Hematopoietic multipotent progenitor cell treated with erythropoietin and hydrocortisone succinate and interleukin-3 and kit ligand, for 6 days (in vitro differentiated cells): ENCODE results near the gene IL26.
"Not testable (repeated sequence)": the region's sequence is repeated elsewhere in the genome, so short reads cannot be mapped to it uniquely, and the experiment has no call there.

ENCODE experiments used
- DNase-seq: peaks from one replicate; pipeline ENCODE4 v3.0.0-alpha.2; 2015

IL26 gene

DNA sequence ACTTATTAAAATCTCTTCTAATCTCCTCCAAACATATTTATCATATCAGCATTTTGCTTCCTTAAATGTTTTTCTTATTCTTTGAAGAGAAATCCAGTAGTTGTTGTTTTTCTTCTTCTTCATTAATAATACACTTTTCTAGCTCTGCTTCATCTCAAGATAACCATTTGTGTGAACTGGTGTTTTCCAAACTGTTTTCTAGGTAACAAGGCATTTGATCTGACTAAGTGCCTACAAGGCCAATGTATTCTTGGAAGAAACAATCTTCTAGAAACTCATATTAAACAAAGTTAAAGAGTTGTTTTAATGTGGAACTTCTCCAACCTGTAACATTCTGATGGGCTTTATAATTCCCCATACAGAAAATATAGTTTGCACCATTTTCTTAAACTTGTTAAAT, 35.3 kb downstream of the IL26 start:
- no peak for DNase-seq

DNA sequence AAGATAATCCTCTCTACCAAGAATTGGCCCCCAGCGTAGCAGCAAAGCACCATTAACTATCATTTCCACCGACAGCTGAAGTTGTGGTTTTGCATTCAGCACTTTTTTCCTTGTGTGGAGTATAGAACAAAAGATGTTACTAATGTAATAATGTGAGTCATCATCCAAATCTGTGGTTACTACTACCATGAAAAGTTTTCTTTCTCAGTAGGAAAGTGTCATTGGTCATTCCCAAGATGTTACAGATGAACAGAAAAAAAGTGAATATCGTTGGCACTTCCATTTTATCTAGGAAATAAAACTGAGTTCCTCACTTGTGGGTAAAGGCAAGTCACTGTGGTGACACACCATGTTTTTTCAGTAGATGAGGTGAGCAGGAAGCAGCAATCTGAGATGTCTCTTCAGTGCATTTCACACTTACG, 35.8 kb downstream of the IL26 start:
- DNase-seq, result peak; percentile 9

DNA sequence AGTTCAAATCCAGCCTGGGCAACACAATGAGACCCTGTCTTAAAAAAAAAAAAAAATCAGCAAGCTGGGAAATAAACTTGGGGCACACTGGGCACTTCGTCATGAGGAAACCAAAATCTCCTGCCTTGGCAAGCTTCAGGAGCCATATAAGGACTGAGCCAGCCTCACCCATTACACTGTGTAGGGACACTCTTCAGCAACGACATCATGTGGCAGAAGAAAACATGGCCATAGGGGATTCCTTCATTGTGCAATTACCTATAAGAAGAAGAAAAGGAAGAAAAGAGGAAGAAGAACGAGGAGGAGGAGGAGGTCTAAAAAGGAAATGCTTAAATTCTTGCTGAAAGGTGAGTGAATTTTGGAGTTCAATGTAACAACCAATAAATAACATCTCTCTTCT, 40.0 kb downstream of the IL26 start:
- no peak for DNase-seq

DNA sequence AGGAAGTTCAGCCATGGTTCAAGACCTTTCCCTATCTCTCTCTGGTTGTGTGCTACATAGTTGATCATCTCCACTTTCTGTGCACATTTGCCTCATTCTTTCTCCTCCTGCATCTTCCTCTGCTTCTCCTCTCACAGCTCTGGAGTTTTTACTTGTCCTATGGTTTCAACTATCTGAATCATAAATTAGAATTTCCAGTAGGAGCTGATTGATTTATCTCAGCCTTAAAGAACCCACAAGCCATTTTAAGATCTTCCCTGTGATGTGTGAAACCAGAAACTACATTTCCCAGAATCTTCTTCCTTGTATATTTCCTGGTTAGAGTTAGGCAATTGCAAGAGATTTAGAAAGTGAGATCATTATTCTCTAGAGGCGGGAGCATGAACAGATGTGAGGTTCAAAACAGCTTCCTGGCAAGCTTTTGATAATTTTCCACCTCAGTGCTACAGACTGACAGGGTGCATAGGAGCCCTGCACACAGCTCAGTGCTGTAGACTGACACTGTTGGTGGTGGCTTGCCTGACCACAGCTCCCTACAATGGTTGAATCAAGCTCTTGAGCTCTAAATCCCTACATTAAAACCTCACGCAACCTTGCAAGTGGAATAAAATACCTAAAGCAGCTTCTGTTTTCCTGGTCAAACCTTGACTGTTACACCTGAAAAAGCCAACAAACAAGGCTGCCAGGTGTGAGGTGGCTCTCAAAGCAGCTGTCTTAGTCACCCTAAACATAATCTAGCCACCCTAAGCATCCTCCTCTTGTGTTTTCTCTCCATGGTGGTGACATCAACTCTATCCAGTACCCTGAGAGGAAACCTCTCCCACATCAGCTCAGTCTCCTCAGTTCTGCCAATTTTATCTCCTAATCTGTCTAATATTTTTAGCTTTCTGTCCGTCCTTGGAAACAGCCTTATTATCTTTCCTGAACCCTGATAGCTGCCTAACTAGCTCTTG, 44.5 kb downstream of the IL26 start:
- DNase-seq, result no peak

DNA sequence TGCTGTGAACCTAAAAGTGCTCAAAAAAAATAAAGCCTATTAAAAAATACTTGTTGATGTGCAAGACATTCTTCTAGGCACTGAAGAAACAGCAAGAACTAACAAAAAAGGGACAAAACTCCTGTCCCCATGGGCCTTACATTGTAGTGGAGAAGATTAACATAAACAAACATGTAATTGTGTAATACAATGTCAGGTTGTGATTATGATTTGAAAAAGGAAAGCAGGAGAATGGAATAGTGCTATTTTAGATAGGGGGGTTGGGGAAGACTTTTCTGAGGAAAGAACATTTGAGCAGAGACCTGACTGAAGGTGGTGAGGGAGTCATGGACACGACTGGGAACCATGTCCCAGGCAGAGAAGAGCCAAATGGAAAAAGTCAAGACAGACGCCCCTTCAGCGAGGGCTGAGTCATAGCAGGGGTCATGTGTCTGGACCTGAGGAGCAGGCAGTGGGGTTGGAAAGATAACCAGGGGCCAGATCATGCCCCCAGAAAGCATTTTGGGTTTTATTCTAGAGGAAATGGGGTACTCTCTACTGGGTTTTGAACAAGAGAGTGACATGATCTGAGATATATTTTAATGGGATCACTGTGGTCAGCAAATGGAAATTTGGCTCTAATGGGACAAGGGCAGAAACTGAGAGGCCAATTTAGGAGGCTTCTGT, 46.7 kb downstream of the IL26 start:
- DNase-seq, result no peak

DNA sequence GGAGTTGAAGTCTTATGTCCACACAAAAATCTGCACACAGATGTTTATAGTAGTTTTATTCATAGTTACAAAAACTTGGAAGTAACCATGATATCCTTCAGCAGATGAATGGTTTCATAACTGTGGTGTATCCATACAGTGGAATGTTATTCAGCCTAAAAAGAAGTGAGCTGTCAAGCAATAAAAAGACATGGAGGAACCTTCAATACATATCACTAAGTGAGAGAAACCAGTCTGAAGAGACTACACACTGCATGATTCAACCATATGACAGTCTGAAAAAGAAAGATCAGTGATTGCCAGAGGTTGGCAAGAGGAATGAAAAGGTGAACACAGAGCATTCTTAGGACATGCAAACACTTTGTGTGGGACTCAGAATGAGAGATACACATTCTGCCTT, 47.4 kb downstream of the IL26 start:
- DNase-seq, result no peak

DNA sequence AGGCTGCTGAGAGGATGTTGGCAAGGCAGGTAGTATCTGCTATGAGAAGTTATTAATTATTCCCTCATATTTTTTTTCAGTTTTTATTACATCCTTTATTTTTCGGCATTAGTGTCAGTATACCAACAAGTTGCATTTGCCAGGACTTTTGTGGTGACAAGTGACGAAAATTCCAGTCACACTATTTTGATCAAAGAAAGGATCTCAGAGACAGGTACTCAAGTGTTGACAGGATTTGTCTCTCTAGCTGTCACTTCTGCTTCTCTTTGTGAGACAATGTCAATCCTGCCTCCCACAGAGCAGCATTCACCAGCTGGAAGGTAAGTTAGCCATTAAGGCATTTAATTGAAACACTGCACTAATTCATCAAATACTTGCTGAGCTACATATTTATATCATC, 48.0 kb downstream of the IL26 start:
- no peak for DNase-seq

DNA sequence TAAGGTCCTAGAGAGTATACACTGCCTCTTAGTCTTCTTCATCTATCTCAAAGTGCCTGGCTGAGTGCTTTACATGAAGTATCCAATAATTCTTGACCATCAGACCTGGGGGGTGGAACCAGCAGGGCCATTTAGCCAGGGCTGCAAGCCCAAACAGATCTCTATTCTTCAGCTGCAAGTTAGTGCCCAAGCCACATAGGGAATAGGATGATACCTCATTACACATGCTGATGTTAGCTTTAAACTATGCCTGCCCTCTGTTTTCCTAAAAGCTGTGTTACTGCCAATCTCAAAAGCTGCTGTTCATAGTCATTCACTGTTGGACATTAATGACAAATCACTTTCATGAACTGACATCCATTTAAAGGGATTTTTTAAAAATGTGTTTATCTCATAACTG, 49.4 kb downstream of the IL26 start:
- DNase-seq, result no peak

DNA sequence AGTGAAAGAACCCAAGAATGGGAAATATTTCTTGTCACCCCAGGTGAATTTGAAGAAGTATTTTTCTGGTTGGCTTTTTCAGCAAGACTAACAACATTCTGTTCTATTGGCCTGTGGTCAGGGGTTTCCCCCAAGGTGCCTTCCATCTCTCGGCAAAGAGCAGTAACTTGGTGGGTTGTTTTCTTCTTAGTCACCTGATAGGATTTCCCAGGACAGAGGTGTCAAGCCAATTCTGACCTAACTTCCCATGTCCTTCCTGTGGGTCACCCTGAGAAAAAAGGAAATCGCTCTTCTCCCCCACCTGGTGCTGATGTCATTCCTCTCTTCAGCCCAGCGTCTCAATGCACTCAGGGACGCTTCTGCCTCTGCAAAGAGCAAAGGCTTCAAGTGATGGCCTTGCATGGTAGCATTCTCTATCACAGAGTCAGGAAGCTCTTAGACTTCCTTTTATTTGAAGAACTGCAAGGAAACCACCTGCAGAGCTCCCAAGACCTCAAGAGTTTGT, 50.0 kb downstream of the IL26 start:
- DNase-seq, result no peak

DNA sequence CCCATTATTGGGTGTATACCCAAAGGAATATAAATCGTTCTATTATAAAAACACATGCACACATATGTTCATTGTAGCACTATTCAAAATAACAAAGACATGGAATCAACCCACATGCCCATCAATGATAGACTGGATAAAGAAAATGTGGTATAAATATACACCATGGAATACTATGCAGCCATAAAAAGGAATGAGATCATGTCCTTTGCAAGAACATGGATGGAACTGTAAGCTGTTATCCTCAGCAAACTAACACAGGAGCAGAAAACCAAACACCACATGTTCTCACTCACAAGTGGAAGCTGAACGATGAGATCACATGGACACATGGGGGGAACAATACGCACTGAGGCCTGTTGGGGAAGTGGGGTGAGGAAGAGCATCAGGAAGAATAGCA, 50.8 kb downstream of the IL26 start:
- DNase-seq, result not testable (repeated sequence)

DNA sequence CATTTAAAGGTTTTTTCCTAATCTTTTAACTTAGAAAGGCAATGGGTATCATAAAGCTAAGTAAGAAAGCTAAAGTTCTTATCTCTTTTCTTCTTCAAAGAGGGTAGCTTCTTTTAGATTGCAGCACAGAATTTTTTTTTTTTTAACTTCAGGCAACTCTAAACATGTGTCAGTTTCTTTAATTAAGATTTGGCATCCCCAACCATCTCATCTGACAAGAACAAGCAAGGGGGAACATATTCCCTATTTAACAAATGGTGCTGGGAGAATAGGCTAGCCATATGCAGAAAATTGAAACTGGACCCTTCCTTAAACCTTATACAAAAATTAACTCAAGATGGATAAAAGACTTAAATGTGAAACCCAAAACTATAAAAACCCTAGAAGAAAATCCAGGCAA, 51.8 kb downstream of the IL26 start:
- no peak for DNase-seq

DNA sequence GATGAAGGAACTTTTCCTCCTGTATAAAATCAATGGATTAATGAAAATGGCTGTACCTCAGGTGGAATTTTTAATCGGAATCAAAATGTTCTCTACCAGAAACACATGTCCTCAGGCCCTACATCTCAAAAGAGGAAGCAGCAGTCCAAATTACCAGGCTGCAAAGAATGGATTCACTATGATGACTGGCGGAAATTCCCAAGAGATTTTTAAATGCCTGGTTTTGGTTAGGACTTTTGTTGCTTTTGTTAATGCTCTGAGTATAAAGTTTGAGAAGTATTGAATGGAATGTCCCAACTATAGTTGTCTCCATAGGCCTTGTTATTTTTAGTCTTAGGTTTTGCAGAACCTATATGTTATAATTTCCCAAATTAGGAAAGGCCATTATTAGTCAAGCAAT, 54.9 kb downstream of the IL26 start:
- DNase-seq, result no peak

DNA sequence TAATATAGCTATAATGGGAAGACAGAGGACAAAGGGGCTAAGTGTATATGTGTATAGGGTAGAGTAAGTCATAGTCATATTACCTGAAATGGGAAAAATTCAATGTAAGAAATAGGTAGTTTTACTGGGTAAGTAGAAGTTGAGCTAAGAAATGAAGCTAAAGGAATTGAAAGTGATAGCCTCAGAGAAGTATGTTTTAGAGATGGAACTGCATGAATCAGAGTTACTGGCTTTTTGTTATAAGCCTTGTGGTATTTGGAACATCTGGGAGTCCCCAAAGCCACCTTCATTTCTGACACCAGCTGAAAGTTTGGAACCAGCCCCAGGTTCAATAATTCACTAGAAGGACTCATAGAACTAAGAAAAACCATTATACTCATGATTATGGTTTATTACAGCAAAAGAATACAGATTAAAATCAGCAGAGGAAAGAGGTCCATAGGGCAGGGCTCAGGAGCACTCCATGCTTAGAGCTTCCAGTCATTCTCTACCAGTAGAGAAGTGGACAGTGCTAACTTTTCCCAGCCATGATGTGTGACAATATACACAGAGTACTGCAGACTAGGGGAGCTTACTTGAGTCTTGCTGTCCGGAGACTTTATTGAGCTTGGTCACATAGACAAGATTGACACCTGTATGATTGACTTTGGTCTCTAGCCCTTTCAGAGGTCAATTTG, 56.3 kb downstream of the IL26 start:
- no peak for DNase-seq

DNA sequence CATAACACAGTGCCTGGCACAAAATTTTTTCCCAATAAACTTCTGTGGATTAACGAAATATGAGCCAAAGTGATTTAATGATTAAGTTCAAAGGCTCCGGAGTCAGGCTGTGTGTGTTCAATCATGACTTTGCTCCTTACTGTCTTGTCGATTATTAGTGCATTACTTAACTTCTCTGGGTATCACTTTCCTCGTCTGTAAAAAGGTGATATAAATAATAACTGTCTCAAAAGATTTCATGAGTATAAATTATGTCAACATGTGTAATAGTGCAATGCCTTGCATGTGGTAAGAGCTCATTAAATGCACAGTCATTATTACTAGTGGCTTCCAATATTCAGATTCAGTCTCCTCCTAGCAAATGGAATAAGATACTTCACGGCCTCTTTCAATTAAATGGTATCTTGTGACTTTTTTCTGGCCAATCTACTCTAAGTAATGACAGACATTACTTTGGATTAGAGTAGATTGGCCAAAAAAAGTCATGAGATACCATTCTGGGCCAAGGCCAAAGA, 59.2 kb downstream of the IL26 start:
- DNase-seq, result no peak

DNA sequence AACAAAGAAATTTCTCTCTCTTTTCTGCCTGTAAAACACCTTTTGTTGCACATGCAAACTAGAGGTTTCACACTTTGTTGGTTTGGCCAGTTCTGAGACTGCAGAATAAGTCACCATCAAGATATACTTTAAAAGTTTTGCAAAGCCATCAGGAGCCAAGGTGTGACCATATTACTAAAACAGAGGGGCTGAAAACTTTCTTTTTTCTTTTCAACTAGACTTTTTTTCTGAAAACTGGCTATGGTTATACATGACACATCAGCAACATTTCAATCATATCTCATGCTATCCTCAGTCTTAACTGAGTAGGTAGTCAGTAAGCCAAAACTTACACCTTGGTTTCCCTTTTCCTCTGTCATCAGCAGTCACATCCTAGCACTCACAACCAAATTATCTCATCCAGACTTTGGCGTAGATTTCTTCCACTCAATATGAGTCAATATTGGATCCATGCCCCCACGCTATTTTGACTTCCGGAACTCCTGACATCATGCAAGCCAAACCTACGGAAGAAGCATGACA, 62.0 kb downstream of the IL26 start:
- DNase-seq, result no peak

DNA sequence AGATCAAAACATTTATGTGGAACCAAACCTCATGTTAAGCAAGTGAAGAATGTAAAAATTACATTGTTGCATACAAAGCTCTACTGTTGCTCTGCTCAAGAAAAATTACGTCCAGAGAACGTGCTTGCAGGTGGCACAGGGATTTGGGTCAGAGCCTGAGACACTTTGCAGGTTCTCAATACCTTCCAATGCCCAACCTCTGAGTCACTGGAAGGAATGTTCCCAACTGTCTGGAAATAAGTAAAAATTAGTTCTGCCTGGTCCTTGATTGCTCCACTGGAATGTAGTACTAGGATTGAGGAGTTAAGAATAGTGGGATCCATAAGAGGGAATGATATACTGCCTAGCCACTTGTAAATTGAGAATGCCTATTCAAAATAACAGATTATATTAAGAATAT, 63.2 kb downstream of the IL26 start:
- no peak for DNase-seq

DNA sequence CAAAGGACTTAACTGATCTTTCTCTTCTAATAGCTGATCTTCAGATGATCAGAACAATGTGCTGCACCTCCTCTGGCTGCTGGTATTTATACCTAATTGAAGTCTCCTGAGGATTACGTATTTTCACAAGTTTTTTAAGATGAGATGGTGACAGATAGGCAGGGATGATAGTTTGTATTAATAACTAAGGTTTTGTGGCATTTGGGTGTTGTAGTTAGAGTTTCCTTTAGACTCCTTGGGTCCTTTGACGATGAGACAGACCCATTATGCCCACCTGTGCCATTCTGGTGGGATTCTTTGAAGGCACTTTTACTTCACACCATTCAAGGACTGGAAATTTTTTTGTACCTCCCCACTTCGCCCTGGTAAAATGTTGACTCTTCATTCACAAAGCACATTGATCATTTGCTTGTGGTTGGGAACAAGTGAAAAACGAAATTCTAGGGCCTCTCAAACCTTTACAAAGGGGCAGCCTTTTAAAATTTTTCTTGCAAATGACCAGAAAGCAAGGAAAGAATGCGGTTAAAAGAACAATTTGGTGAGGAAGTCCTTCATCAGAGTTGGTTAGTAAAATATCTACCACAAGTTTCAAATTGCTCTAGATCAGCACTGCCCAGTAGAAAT, 65.8 kb downstream of the IL26 start, which contains the start of gene IFNG:
Gene IFNG, minus strand, starts transcription at position 60 of the 624 bp plus-strand sequence. CDS start 125 bp downstream, outside the sequence.
- DNase-seq, result no peak

DNA sequence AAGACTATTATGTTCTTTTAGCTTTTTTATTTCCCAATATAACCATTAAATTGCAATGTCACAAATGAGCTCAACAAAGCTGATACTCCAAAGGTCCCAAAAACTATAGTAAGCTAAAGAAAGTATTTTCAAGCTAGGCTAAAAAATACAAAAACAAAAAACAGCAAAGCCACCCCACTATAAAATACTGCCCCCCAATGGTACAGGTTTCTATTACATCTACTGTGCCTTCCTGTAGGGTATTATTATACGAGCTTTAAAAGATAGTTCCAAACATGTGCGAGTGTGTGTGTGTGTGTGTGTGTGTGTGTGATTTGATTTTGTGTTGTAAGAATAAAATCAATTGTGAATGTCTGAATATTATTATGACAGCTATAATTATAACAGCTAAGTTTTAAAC, 67.2 kb downstream of the IL26 start:
- DNase-seq, result peak; percentile 59

DNA sequence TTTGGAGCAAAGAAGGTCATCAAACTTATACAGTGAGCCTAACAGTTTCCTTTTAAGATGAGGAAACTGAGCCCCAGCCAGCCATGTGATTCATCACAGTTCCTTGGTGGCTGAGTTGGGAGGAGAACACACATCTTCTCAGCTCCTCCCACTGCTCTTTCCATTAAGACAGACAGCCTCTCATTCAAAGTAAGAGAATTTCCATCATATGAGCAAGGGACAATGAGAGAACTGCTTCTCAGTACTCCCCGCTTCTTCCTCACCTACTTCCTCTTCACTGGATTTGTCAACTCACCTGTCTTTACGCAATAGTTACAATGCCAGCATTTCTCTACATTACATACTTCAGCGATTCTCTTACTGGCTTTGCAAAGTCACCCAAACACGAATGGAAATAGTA, 68.2 kb downstream of the IL26 start:
- DNase-seq, result no peak

DNA sequence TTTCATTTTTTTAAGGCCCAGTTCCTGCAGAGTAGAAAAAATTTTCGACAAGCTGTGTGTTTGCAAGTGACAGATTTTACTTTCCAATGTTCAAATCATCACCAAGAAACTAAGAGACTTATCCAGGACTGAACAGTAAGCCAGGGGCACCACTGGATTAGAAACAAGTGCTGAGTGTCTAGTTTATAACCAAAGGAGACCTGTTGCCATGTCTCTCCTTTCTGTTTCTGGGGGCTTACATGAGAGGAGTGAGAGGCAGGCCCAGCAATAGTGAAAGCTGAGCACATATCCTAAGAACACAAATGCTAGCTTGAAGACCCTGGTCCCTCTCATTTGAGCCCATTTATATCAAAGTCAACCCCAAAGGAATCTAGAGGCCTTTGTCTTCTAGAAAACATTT, 69.0 kb downstream of the IL26 start:
- no peak for DNase-seq

DNA sequence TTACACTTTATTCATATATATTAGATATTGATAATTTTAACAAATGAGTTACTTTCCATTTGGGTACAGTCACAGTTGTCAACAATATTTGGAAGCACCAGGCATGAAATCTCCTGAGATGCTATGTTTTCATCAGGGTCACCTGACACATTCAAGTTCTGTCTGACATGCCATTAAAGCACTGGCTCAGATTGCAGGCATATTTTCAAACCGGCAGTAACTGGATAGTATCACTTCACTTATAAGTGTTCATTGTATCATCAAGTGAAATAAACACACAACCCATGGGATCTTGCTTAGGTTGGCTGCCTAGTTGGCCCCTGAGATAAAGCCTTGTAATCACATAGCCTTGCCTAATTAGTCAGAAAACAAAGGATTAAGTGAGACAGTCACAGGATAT, 70.8 kb downstream of the IL26 start:
- DNase-seq, result no peak
